ENCODE data around the gene TAX1BP1. TPM values are rescaled to one million over a fixed set of nuclear protein-coding genes. Genes with fewer than 3 reads are reported as not detected.

TAX1BP1 gene
- total and polyA plus RNA-seq, 8 donors: 81.0 to 107 (median 96.2) TPM

DNA sequence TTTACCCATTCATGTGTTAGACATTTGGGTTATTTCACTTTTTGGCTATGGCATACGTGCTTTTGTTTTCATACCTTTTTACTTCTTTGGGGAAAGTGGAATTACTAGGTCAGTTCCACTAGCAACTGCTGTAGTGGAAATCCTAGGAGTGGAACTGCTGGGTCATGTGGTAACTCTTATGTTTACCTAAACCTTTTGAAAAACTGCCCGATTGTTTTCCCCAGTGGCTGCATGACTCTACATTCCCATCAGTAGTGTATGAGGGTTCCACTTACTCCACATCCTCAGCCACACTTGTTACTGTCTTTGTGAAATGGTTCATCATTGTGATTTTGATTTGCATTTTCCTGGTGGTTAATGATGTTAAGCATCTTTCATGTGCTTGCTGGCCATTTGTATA lies 82.3 kb downstream of the TAX1BP1 start:
- Histone ChIP-seq H3K27me3 (no peaks in the 10 kb centered on the region), H3K36me3 (peaks cover 0 to 55% of the 10 kb centered on the region in 2 donors), H3K4me1 (no peaks in the 10 kb centered on the region), H3K27ac (no peak overlapping the region), H3K4me3 (no peak overlapping the region), H3K9me3 (no peaks in the 10 kb centered on the region)
- TF ChIP-seq, protein P1, sequence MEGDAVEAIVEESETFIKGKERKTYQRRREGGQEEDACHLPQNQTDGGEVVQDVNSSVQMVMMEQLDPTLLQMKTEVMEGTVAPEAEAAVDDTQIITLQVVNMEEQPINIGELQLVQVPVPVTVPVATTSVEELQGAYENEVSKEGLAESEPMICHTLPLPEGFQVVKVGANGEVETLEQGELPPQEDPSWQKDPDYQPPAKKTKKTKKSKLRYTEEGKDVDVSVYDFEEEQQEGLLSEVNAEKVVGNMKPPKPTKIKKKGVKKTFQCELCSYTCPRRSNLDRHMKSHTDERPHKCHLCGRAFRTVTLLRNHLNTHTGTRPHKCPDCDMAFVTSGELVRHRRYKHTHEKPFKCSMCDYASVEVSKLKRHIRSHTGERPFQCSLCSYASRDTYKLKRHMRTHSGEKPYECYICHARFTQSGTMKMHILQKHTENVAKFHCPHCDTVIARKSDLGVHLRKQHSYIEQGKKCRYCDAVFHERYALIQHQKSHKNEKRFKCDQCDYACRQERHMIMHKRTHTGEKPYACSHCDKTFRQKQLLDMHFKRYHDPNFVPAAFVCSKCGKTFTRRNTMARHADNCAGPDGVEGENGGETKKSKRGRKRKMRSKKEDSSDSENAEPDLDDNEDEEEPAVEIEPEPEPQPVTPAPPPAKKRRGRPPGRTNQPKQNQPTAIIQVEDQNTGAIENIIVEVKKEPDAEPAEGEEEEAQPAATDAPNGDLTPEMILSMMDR (IDR thresholded peaks at IDR 0.05): no peak
- no peak for ATAC-seq
- no peak for DNase-seq
- intact Hi-C loops (cut with DNase I): no loop called here

DNA sequence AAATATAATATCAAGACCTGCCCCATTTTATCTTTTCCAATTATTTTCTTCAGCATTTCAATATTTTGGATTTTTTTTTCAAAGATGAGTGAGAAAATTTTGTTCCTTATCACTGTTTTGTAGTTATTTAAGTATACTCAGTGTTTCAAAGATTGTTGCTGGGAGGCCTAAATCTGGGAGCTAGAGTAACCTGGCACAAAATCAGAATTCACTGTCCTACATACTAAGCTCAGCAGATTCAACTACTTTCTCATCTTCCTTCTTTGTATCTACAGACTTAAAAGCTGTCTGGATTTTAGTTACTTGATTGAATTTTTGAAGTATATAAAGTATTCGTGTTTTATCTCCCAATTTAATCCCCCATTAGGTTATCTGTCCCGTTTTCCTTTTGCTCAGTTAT lies 85.9 kb downstream of the TAX1BP1 start:
- intact Hi-C loops (cut with DNase I): no loop called here
- no peaks in the 10 kb centered on the region for H3K4me1 ChIP-seq
- H3K4me3 ChIP-seq: no peak overlapping the region
- no peaks in the 10 kb centered on the region for H3K27me3 ChIP-seq
- DNase-seq (no peak), ATAC-seq (no peak)
- no peaks in the 10 kb centered on the region for H3K9me3 ChIP-seq
- H3K36me3 ChIP-seq: peaks cover 0 to 49% of the 10 kb centered on the region in 2 donors
- no peak overlapping the region for H3K27ac ChIP-seq
- TF ChIP-seq, protein P1 (IDR thresholded peaks at IDR 0.05): no peak

DNA sequence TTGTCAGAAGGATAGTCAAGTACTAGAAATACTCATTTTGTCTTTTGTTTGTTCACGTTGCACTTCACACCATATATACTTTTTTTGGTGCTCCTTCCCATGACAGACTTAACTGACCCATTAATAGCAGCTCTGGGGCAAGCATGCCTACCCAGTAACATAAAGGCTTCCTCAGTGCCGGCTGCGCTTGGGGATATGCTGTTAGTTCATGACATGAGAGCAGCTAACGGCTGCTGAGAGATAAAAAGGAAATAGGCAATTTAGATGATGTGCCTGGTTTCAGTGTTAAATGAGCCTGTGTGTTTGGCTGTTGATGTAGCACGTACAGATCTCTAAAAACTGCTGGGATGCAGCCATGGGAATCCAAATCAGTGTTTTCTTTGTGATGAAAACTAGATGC lies 86.4 kb downstream of the TAX1BP1 start:
- Histone ChIP-seq H3K9me3 (no peaks in the 10 kb centered on the region), H3K27me3 (no peaks in the 10 kb centered on the region), H3K4me3 (no peak overlapping the region), H3K27ac (no peak overlapping the region), H3K4me1 (no peaks in the 10 kb centered on the region), H3K36me3 (peaks cover 0 to 46% of the 10 kb centered on the region in 2 donors)
- DNase-seq (no peak), ATAC-seq (no peak)
- intact Hi-C loops (cut with DNase I): no loop called here
- TF ChIP-seq, protein P1 (IDR thresholded peaks at IDR 0.05): no peak

DNA sequence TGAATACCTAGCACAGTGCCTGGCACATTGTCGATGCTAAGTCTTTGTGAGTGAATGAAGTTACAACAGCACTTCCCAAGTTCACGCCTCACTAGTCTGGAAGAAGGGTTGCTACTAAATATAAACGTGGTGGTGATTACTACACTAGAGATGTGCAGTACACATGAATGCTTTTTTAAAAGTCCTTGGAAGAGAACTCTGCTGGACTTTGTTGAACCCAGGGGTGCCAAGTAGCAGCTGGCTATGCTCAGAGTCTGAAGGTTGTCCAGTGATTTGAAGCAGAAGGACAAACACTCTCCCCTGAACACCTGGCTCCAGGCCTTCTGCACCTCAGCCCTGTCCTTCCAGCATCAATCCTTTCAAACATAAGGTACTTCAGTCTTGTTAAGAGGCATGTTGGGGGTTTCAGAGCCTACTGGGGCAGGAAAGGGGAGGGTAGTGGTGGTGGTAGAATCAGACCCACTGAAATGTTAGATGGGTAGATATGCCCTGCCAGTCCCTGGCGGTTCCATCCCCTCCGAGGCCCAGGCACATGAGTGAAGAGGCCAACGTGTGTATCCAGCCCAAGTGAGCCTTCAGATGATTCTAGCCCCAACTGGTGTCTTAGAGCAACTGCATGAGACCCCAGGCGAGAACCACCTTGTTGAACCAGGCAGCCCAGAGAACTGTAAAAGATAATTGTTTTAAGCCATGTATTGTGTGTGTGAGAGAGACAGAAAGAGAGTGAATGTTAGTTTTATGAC lies 94.4 kb downstream of the TAX1BP1 start:
- Histone ChIP-seq H3K4me3 (no peak overlapping the region), H3K4me1 (no peaks in the 10 kb centered on the region), H3K36me3 (peaks cover 0 to 36% of the 10 kb centered on the region in 2 donors), H3K27ac (no peak overlapping the region), H3K27me3 (no peaks in the 10 kb centered on the region), H3K9me3 (no peaks in the 10 kb centered on the region)
- ATAC-seq (no peak), DNase-seq (no peak)
- intact Hi-C loops (cut with DNase I): no loop called here
- TF ChIP-seq, protein P1 (IDR thresholded peaks at IDR 0.05): no peak

DNA sequence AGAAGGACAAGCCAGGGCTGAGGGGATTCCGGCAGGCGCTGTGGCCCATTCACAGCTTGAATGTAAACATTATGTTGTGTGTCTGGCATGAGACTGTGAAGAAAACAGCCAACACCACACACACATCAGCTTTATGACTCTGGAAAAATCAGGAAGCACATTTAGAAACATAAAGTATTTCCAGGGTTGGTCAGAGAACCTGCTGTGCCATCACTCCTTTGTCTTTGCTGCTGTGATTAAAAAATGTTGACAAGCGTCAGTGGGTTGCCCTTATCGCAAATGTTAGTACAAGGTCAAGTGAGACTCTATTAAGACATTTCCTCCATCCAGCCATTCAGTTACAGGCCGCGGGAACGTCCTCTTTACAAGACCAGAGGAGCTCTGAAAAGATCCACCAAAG lies 95.4 kb downstream of the TAX1BP1 start:
- Histone ChIP-seq H3K36me3 (peaks cover 0 to 40% of the 10 kb centered on the region in 2 donors), H3K4me1 (no peaks in the 10 kb centered on the region), H3K27me3 (no peaks in the 10 kb centered on the region), H3K27ac (no peak overlapping the region), H3K9me3 (no peaks in the 10 kb centered on the region), H3K4me3 (no peak overlapping the region)
- DNase-seq (peak in 1 of 4 donors; percentile 19), ATAC-seq (no peak)
- intact Hi-C loops (cut with DNase I): no loop called here
- TF ChIP-seq, protein P1 (IDR thresholded peaks at IDR 0.05): no peak
